Mesothelial cell of epicardium (in vitro differentiated cells): ENCODE data around the gene HNF1B. TPM values are rescaled to one million over a fixed set of nuclear protein-coding genes. Genes with fewer than 3 reads are reported as not detected.

Experiments used
- DNase-seq, 2 experiments: peaks; one replicate each; pipeline ENCODE4 v3.0.0; 2021; ENCODE audit warnings: low spot score in 2 of 2; ENCODE audit not compliant: unreplicated experiment in 2 of 2
- H3K27ac Mint-ChIP-seq: 2 replicates; pipeline ENCODE4 v1.8.0; 2021; ENCODE audit warnings: mixed read lengths
- H3K27me3 Mint-ChIP-seq: 2 replicates; pipeline ENCODE4 v1.8.0; 2021; ENCODE audit warnings: low read depth, mixed read lengths
- H3K36me3 Mint-ChIP-seq: 2 replicates; pipeline ENCODE4 v1.8.0; 2021; ENCODE audit warnings: mixed read lengths
- H3K4me1 Mint-ChIP-seq: 2 replicates; pipeline ENCODE4 v1.8.0; 2021; ENCODE audit warnings: mixed read lengths
- H3K4me3 Mint-ChIP-seq: 2 replicates; pipeline ENCODE4 v1.8.0; 2021; ENCODE audit warnings: mild to moderate bottlenecking, moderate library complexity, mixed read lengths
- H3K9me3 Mint-ChIP-seq: 2 replicates; pipeline ENCODE4 v1.8.0; 2021; ENCODE audit warnings: mixed read lengths
- CTCF ChIP-seq: fragments of 200-600 bp; sonication (generic); IDR thresholded peaks from one replicate; pipeline ENCODE4 v1.5.0; 2021; ENCODE audit warnings: antibody characterized with exemption; ENCODE audit not compliant: unreplicated experiment
- total RNA-seq: library from RNA; stranded (reverse); gene quantifications from 3 replicates; pipeline ENCODE4 v1.2.1, GENCODE V29; 2021

Gene HNF1B
- total RNA-seq, 1 donor from 2014 or later: 0.29 TPM

DNA sequence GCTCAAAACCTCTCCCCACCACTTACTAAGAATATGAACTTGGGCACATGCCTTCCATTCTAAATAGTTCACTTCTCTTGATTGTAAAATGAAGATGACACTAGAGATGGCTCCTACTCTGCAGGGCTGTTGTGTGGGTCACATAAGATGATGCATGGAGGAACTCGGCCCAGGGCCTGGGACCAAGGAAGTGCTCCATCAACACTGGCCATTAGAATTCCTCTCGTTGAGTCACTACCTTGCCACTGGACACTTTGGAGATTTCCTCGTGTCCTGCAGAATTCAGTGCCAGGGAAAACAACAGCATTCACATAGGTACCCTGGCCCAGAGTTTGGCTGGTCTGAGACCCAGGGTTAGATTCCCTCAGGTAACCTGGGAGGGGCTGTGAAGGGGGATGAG is 18.6 kb downstream of the HNF1B start:
- H3K36me3 Mint-ChIP-seq: no peaks in the 10 kb centered on the region
- H3K4me1 Mint-ChIP-seq: peaks cover 12% of the 10 kb centered on the region
- no peaks in the 10 kb centered on the region for H3K9me3 Mint-ChIP-seq
- no peak for DNase-seq
- H3K27me3 Mint-ChIP-seq: peaks cover 3% of the 10 kb centered on the region
- TF ChIP-seq CTCF: no peak
- no peak overlapping the region for H3K4me3 Mint-ChIP-seq
- no peak overlapping the region for H3K27ac Mint-ChIP-seq

- DNase-seq: no peak
- H3K27ac Mint-ChIP-seq: no peak overlapping the region
- H3K36me3 Mint-ChIP-seq: no peaks in the 10 kb centered on the region
- H3K4me3 Mint-ChIP-seq: no peak overlapping the region
- no peak for TF ChIP-seq CTCF
- H3K4me1 Mint-ChIP-seq: peaks cover 12% of the 10 kb centered on the region
- no peaks in the 10 kb centered on the region for H3K27me3 Mint-ChIP-seq
- no peaks in the 10 kb centered on the region for H3K9me3 Mint-ChIP-seq
These were observed 19.2 kb downstream of the HNF1B start for GRCh38 chr17:37725601-37726146.

- Mint-ChIP-seq H3K4me3 (no peak overlapping the region), H3K36me3 (no peaks in the 10 kb centered on the region), H3K27me3 (no peaks in the 10 kb centered on the region), H3K27ac (no peak overlapping the region), H3K4me1 (peaks cover 12% of the 10 kb centered on the region), H3K9me3 (no peaks in the 10 kb centered on the region)
- no peak for DNase-seq
- no peak for TF ChIP-seq CTCF
These were observed 19.8 kb downstream of the HNF1B start for GRCh38 chr17:37725021-37725595.

- no peak overlapping the region for H3K4me3 Mint-ChIP-seq
- no peak for DNase-seq
- TF ChIP-seq CTCF: no peak
- no peaks in the 10 kb centered on the region for H3K36me3 Mint-ChIP-seq
- H3K27me3 Mint-ChIP-seq: no peaks in the 10 kb centered on the region
- H3K9me3 Mint-ChIP-seq: no peaks in the 10 kb centered on the region
- no peak overlapping the region for H3K27ac Mint-ChIP-seq
- H3K4me1 Mint-ChIP-seq: peaks cover 27% of the 10 kb centered on the region
These were observed 23.9 kb downstream of the HNF1B start for GRCh38 chr17:37720989-37721388.

DNA sequence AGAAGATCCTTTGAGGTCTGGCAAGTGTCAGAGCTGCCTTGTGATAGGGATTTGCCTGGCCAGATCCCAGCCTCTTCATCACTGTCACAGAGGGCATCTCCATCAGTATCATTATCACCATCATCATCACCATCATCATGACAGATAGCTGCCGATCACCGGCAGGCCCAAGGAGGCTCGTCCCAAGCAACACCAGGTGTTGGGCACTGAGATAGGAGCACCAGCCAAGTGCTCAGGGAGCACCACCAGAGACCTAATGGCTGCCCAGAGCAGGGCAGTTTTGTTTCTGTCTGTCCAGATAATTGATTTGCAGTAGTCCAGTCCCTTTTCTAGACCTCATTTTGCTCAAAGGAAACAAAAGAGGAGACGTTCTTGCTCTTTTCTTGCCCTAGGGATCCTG is 25.0 kb downstream of the HNF1B start:
- Mint-ChIP-seq H3K9me3 (no peaks in the 10 kb centered on the region), H3K4me1 (peaks cover 20% of the 10 kb centered on the region), H3K27ac (no peak overlapping the region), H3K27me3 (peaks cover 3% of the 10 kb centered on the region), H3K4me3 (no peak overlapping the region), H3K36me3 (no peaks in the 10 kb centered on the region)
- no peak for DNase-seq
- no peak for TF ChIP-seq CTCF
